Common myeloid progenitor, CD34-positive (primary cell): ENCODE measurements around the gene CYP4A22.
"Not testable (repeated sequence)": the region's sequence is repeated elsewhere in the genome, so short reads cannot be mapped to it uniquely, and the experiment has no call there.

Source experiments
- CTCF ChIA-PET: fragments of 350-600 bp; sonication (Branson Sonifier 250); formaldehyde crosslinking; loops from one replicate; lab custom pipeline; 2021; ENCODE audit warnings: antibody characterized with exemption; lab: Charles Lee
- POLR2A ChIA-PET: fragments of 350-600 bp; sonication (Branson Sonifier 250); formaldehyde crosslinking; loops from one replicate; lab custom pipeline; 2021; ENCODE audit warnings: antibody characterized with exemption; lab: Charles Lee
- DNase-seq, 3 donors: peaks; one replicate each; pipeline versions ENCODE4 v3.0.0 to v3.0.0-alpha.2; 2013
- H3K27ac ChIP-seq, 2 experiments: 1 replicate in 1 of 2; 2 replicates in 1 of 2; pipeline ENCODE4 v1.7.0; 2013; ENCODE audit warnings: inconsistent platforms in 2 of 2, low read length in 2 of 2, mild to moderate bottlenecking in 2 of 2, low read depth in 1 of 2, moderate library complexity in 1 of 2; ENCODE audit not compliant: severe bottlenecking in 2 of 2, insufficient read depth in 1 of 2, poor library complexity in 1 of 2
- H3K27me3 ChIP-seq, 5 experiments: replicated peaks in 2 of 5; 1 replicate in 3 of 5; 2 replicates in 2 of 5; pipeline versions ENCODE4 v1.6.1 to v1.7.0; 2013; ENCODE audit warnings: low read length in 4 of 5, mild to moderate bottlenecking in 2 of 5, moderate library complexity in 2 of 5, inconsistent platforms in 1 of 5; ENCODE audit not compliant: insufficient read depth in 5 of 5, control insufficient read depth in 4 of 5
- H3K36me3 ChIP-seq, 4 experiments: 1 replicate in 2 of 4; 2 replicates in 2 of 4; pipeline versions ENCODE4 v1.6.1 to v1.7.0; 2013; ENCODE audit warnings: low read length in 3 of 4, control low read depth in 1 of 4, mild to moderate bottlenecking in 1 of 4; ENCODE audit not compliant: control insufficient read depth in 4 of 4, insufficient read depth in 4 of 4
- H3K4me1 ChIP-seq, 4 experiments: 1 replicate in 3 of 4; 2 replicates in 1 of 4; pipeline versions ENCODE4 v1.6.1 to v1.7.1; 2013; ENCODE audit warnings: low read length in 3 of 4, mild to moderate bottlenecking in 3 of 4, control low read depth in 1 of 4, inconsistent platforms in 1 of 4, moderate library complexity in 1 of 4; ENCODE audit not compliant: control insufficient read depth in 4 of 4, insufficient read depth in 4 of 4; ENCODE audit errors: control extremely low read depth in 1 of 4
- H3K4me3 ChIP-seq, 7 experiments: 1 replicate in 4 of 7; 2 replicates in 3 of 7; pipeline versions ENCODE4 v1.5.1 to v1.7.0; 2013; ENCODE audit warnings: mild to moderate bottlenecking in 7 of 7, low read length in 6 of 7, moderate library complexity in 6 of 7, inconsistent platforms in 2 of 7, low read depth in 2 of 7, control low read depth in 1 of 7; ENCODE audit not compliant: insufficient read depth in 4 of 7, control insufficient read depth in 1 of 7; ENCODE audit errors: extremely low read depth in 1 of 7
- H3K9me3 ChIP-seq, 5 experiments: 1 replicate in 4 of 5; 2 replicates in 1 of 5; pipeline versions ENCODE4 v1.6.1 to v1.7.1; 2013; ENCODE audit warnings: low read length in 4 of 5, mild to moderate bottlenecking in 2 of 5, inconsistent platforms in 1 of 5, low read depth in 1 of 5, moderate library complexity in 1 of 5; ENCODE audit not compliant: control insufficient read depth in 4 of 5, insufficient read depth in 2 of 5; ENCODE audit errors: control extremely low read depth in 1 of 5
- WGBS: methylation state at CpG from one replicate; pipeline ENCODE4 v1.1.5; 2013; ENCODE audit not compliant: insufficient coverage; 5-methylcytosine and 5-hydroxymethylcytosine counted together

Gene CYP4A22

GRCh38 chr1:47189844-47190508, 52.7 kb downstream of the CYP4A22 start, which contains the start of gene PDZK1IP1:
Gene PDZK1IP1 (minus strand): TSS chr1:47190036. CDS start chr1:47189932, 104 bp downstream.
- Histone ChIP-seq H3K4me1 (peaks cover 0 to 27% (median 21%) of the 10 kb centered on the region in 4 experiments), H3K27me3 (no peaks in the 10 kb centered on the region), H3K9me3 (no peaks in the 10 kb centered on the region), H3K4me3 (peak within 1 kb of the TSS in 1 of 7 experiments; percentile 7), H3K27ac (no peak within 1 kb of the TSS), H3K36me3 (no peaks in the 10 kb centered on the region)
- POLR2A ChIA-PET = interaction anchor here (1.2 kb wide), 1 partner anchor 45 kb away, joined by 3 read pairs; no protein-coding TSS in a partner anchor
- CTCF ChIA-PET = interaction anchor here (0.8 to 11.7 kb wide), 7 partner anchors 10 to 242 kb away, joined by 3 to 259 read pairs (median 4); no protein-coding TSS in a partner anchor
- DNase-seq = peak in 1 of 3 donors; percentile 36
- whole genome bisulfite sequencing = 47% methylated on average over 13 of the region's 16 CpGs

GRCh38 chr1:47190509-47190855, 53.2 kb downstream of the CYP4A22 start:
- no peaks in the 10 kb centered on the region for H3K9me3 ChIP-seq
- no peaks in the 10 kb centered on the region for H3K36me3 ChIP-seq
- H3K27me3 ChIP-seq = no peaks in the 10 kb centered on the region
- WGBS = 32% methylated on average over 4 of the region's 5 CpGs
- H3K4me3 ChIP-seq = peak overlapping the region in 1 of 7 experiments; percentile 7
- ChIA-PET POLR2A (interaction anchor here (1.2 kb wide), 1 partner anchor 45 kb away, joined by 3 read pairs; no protein-coding TSS in a partner anchor), CTCF (interaction anchor here (0.7 to 11.7 kb wide), 8 partner anchors 10 to 242 kb away, joined by 3 to 259 read pairs (median 4); no protein-coding TSS in a partner anchor)
- DNase-seq = no peak
- H3K27ac ChIP-seq = no peak overlapping the region
- H3K4me1 ChIP-seq = peaks cover 0 to 27% (median 21%) of the 10 kb centered on the region in 4 experiments

- H3K4me1 ChIP-seq = peaks cover 0 to 27% (median 21%) of the 10 kb centered on the region in 4 experiments
- no peak overlapping the region for H3K4me3 ChIP-seq
- H3K9me3 ChIP-seq = no peaks in the 10 kb centered on the region
- ChIA-PET POLR2A (interaction anchor here (1.2 kb wide), 1 partner anchor 44 kb away, joined by 3 read pairs; no protein-coding TSS in a partner anchor), CTCF (interaction anchor here (0.7 to 11.7 kb wide), 4 partner anchors 11 to 82 kb away, joined by 3 to 259 read pairs (median 88); no protein-coding TSS in a partner anchor)
- DNase-seq = no peak
- no peaks in the 10 kb centered on the region for H3K36me3 ChIP-seq
- no peak overlapping the region for H3K27ac ChIP-seq
- 91% methylated on average over 4 of the region's 6 CpGs for WGBS
- H3K27me3 ChIP-seq = no peaks in the 10 kb centered on the region
Measured at GRCh38 chr1:47190857-47191256, 53.6 kb downstream of the CYP4A22 start.

- Histone ChIP-seq H3K27me3 (no peaks in the 10 kb centered on the region), H3K36me3 (no peaks in the 10 kb centered on the region), H3K27ac (no peak overlapping the region), H3K4me3 (no peak overlapping the region), H3K9me3 (no peaks in the 10 kb centered on the region), H3K4me1 (peaks cover 0 to 27% (median 21%) of the 10 kb centered on the region in 4 experiments)
- CTCF ChIA-PET = interaction anchor here (0.7 to 11.7 kb wide), 18 partner anchors 11 to 173 kb away, joined by 3 to 259 read pairs (median 6); partner anchors contain the start of gene STIL
- WGBS = 100% methylated on average over 1 of the region's 4 CpGs
- POLR2A ChIA-PET = interaction anchor here (0.7 kb wide), 1 partner anchor 19 kb away, joined by 3 read pairs; no protein-coding TSS in a partner anchor
- DNase-seq = no peak
Measured at GRCh38 chr1:47191940-47192457, 54.8 kb downstream of the CYP4A22 start.

- Histone ChIP-seq H3K27ac (no peak overlapping the region), H3K36me3 (no peaks in the 10 kb centered on the region), H3K4me3 (peak overlapping the region in 1 of 7 experiments; percentile 37), H3K27me3 (no peaks in the 10 kb centered on the region), H3K4me1 (peaks cover 0 to 27% (median 21%) of the 10 kb centered on the region in 4 experiments), H3K9me3 (no peaks in the 10 kb centered on the region)
- 18% methylated on average over 7 of the region's 10 CpGs for WGBS
- peak; percentile 82 to 90 (median 85) for DNase-seq
- CTCF ChIA-PET = interaction anchor here (0.7 to 11.7 kb wide), 26 partner anchors 10 to 172 kb away, joined by 3 to 259 read pairs (median 5); partner anchors contain the start of gene STIL
- POLR2A ChIA-PET = interaction anchor here (0.6 to 1.7 kb wide), 2 partner anchors 36 to 71 kb away, joined by 3 to 8 read pairs; no protein-coding TSS in a partner anchor
Measured at GRCh38 chr1:47192458-47193384, 55.5 kb downstream of the CYP4A22 start.

GRCh38 chr1:47193496-47193895, 56.3 kb downstream of the CYP4A22 start:
- H3K4me3 ChIP-seq, H3K36me3 ChIP-seq, DNase-seq, H3K9me3 ChIP-seq, H3K27me3 ChIP-seq, H3K27ac ChIP-seq: not testable (repeated sequence)
- POLR2A ChIA-PET = interaction anchor here (0.6 to 1.7 kb wide), 3 partner anchors 11 to 70 kb away, joined by 3 to 8 read pairs (median 3); no protein-coding TSS in a partner anchor
- peaks cover 0 to 27% (median 21%) of the 10 kb centered on the region in 4 experiments for H3K4me1 ChIP-seq
- CTCF ChIA-PET = interaction anchor here (0.7 to 11.7 kb wide), 21 partner anchors 10 to 138 kb away, joined by 3 to 259 read pairs (median 5); partner anchors contain the start of gene TAL1
- WGBS = 99% methylated on average over 10 of the region's 10 CpGs
